Measurements from ENCODE around the gene PDE6H. TPM values are rescaled to one million over a fixed set of nuclear protein-coding genes. Genes with fewer than 3 reads are reported as not detected.

PDE6H gene
- total RNA-seq, 1 donor from 2014 or later, result not detected

- no peak overlapping the region for H3K4me3 ChIP-seq
- H3K9me3 ChIP-seq, result no peaks in the 10 kb centered on the region
- H3K27me3 ChIP-seq, result no peaks in the 10 kb centered on the region
- H3K36me3 ChIP-seq, result no peaks in the 10 kb centered on the region
- TF ChIP-seq, protein P1, sequence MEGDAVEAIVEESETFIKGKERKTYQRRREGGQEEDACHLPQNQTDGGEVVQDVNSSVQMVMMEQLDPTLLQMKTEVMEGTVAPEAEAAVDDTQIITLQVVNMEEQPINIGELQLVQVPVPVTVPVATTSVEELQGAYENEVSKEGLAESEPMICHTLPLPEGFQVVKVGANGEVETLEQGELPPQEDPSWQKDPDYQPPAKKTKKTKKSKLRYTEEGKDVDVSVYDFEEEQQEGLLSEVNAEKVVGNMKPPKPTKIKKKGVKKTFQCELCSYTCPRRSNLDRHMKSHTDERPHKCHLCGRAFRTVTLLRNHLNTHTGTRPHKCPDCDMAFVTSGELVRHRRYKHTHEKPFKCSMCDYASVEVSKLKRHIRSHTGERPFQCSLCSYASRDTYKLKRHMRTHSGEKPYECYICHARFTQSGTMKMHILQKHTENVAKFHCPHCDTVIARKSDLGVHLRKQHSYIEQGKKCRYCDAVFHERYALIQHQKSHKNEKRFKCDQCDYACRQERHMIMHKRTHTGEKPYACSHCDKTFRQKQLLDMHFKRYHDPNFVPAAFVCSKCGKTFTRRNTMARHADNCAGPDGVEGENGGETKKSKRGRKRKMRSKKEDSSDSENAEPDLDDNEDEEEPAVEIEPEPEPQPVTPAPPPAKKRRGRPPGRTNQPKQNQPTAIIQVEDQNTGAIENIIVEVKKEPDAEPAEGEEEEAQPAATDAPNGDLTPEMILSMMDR (IDR thresholded peaks at IDR 0.05), result no peak
- no peak for DNase-seq (ENCODE audit: low spot score in 2 of 2)
- H3K27ac ChIP-seq, result no peak overlapping the region
- intact Hi-C loops (cut with DNase I), result no loop called here
- no peaks in the 10 kb centered on the region for H3K4me1 ChIP-seq
These were observed 10.1 kb downstream of the PDE6H start for GRCh38 chr12:14982991-14983390.

DNA sequence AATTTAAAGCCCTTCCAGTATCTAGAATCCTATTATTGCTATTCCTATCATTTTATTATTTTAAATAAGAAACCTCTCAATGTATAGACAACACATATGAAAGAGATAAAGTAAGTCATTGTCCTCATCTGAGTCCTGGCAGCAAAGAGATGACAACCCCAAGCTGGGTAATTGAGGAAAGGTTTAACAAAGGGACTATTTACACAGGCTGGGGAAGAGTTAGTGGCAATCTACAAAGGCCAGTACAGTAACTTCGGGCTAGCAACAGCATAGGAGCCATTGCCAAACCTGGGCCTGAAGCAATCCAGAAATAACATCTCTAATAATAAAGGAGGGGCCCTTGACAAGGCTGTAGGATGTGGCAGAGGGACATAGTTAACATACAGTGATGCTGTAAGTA is 11.2 kb downstream of the PDE6H start:
- DNase-seq (ENCODE audit: low spot score in 2 of 2), result no peak
- Histone ChIP-seq H3K27me3 (no peaks in the 10 kb centered on the region), H3K27ac (no peak overlapping the region), H3K36me3 (no peaks in the 10 kb centered on the region), H3K9me3 (no peaks in the 10 kb centered on the region), H3K4me1 (no peaks in the 10 kb centered on the region), H3K4me3 (no peak overlapping the region)
- TF ChIP-seq, protein P1 (IDR thresholded peaks at IDR 0.05), result no peak
- intact Hi-C loops (cut with DNase I), result no loop called here

GRCh38 chr12:14984766-14985285 is 12.0 kb downstream of the PDE6H start:
- no peak for DNase-seq (ENCODE audit: low spot score in 2 of 2)
- Histone ChIP-seq H3K4me1 (no peaks in the 10 kb centered on the region), H3K27ac (no peak overlapping the region), H3K4me3 (no peak overlapping the region), H3K9me3 (no peaks in the 10 kb centered on the region), H3K27me3 (no peaks in the 10 kb centered on the region), H3K36me3 (no peaks in the 10 kb centered on the region)
- intact Hi-C loops (cut with DNase I), result no loop called here
- TF ChIP-seq, protein P1 (IDR thresholded peaks at IDR 0.05), result no peak

GRCh38 chr12:14986449-14986848 is 13.6 kb downstream of the PDE6H start:
- Histone ChIP-seq H3K27ac (no peak overlapping the region), H3K4me1 (no peaks in the 10 kb centered on the region), H3K27me3 (no peaks in the 10 kb centered on the region), H3K9me3 (no peaks in the 10 kb centered on the region), H3K36me3 (no peaks in the 10 kb centered on the region), H3K4me3 (no peak overlapping the region)
- TF ChIP-seq, protein P1 (IDR thresholded peaks at IDR 0.05), result peak in 1 of 3 experiments; percentile 6
- intact Hi-C loops (cut with DNase I), result no loop called here
- DNase-seq (ENCODE audit: low spot score in 2 of 2), result no peak

- H3K4me1 ChIP-seq, result no peaks in the 10 kb centered on the region
- TF ChIP-seq, protein P1 (IDR thresholded peaks at IDR 0.05), result no peak
- no peaks in the 10 kb centered on the region for H3K27me3 ChIP-seq
- intact Hi-C loops (cut with DNase I), result no loop called here
- DNase-seq (ENCODE audit: low spot score in 2 of 2), result no peak
- no peaks in the 10 kb centered on the region for H3K36me3 ChIP-seq
- no peak overlapping the region for H3K4me3 ChIP-seq
- H3K9me3 ChIP-seq, result no peaks in the 10 kb centered on the region
- no peak overlapping the region for H3K27ac ChIP-seq
These were observed 15.2 kb downstream of the PDE6H start for GRCh38 chr12:14988035-14988434.

GRCh38 chr12:14989790-14990189 is 16.9 kb downstream of the PDE6H start:
- Histone ChIP-seq H3K27me3 (no peaks in the 10 kb centered on the region), H3K9me3 (no peaks in the 10 kb centered on the region), H3K36me3 (no peaks in the 10 kb centered on the region), H3K27ac (no peak overlapping the region), H3K4me3 (no peak overlapping the region), H3K4me1 (no peaks in the 10 kb centered on the region)
- intact Hi-C loops (cut with DNase I), result loop anchor here (5.0 to 10.0 kb wide), 3 partner anchors 37 to 355 kb away; a partner anchor contains a TSS
- TF ChIP-seq, protein P1 (IDR thresholded peaks at IDR 0.05), result no peak
- DNase-seq (ENCODE audit: low spot score in 2 of 2), result no peak
